HG02588 (cell line): ENCODE measurements around the gene NSD2.
A peak's percentile ranks its signal among the peaks of the same experiment; 100 is the strongest.
"Not testable (repeated sequence)": the region's sequence is repeated elsewhere in the genome, so short reads cannot be mapped to it uniquely, and the experiment has no call there.

Source experiments
- ATAC-seq: cut with Tn5 transposase; IDR thresholded peaks from one replicate; pipeline ENCODE4 v1.9.1; 2021; ENCODE audit warnings: mild to moderate bottlenecking, moderate library complexity; ENCODE audit not compliant: unreplicated experiment

NSD2 gene

GRCh38 chr4:1993718-1994516 lies 122.7 kb downstream of the NSD2 start:
- ATAC-seq, result not testable (repeated sequence)

- no peak for ATAC-seq
Observed at GRCh38 chr4:1994938-1995337, 123.7 kb downstream of the NSD2 start.

GRCh38 chr4:1996866-1997611 lies 125.8 kb downstream of the NSD2 start:
- ATAC-seq, result no peak

GRCh38 chr4:1997712-1998111 lies 126.5 kb downstream of the NSD2 start:
- no peak for ATAC-seq

- no peak for ATAC-seq
Observed at GRCh38 chr4:1998296-1998695, 127.1 kb downstream of the NSD2 start.

- not testable (repeated sequence) for ATAC-seq
Observed at GRCh38 chr4:1999308-1999707, 128.1 kb downstream of the NSD2 start.

- ATAC-seq, result not testable (repeated sequence)
Observed at GRCh38 chr4:2003361-2003760, 132.2 kb downstream of the NSD2 start.

GRCh38 chr4:2006367-2006766 lies 135.2 kb downstream of the NSD2 start:
- ATAC-seq, result no peak

GRCh38 chr4:2006956-2007653 lies 135.9 kb downstream of the NSD2 start:
- no peak for ATAC-seq

GRCh38 chr4:2007804-2008670 lies 136.8 kb downstream of the NSD2 start:
- ATAC-seq, result no peak

- ATAC-seq, result no peak
Observed at GRCh38 chr4:2008671-2008920, 137.4 kb downstream of the NSD2 start.

GRCh38 chr4:2008921-2009650 lies 137.9 kb downstream of the NSD2 start, which contains the start of gene NELFA:
Gene NELFA, minus strand, starts transcription at chr4:2008974. Its CDS starts 15 bp downstream, at chr4:2008959.
- ATAC-seq, result peak; percentile 80

GRCh38 chr4:2009651-2010233 lies 138.5 kb downstream of the NSD2 start:
- no peak for ATAC-seq

- no peak for ATAC-seq
Observed at GRCh38 chr4:2011583-2011982, 140.4 kb downstream of the NSD2 start.

GRCh38 chr4:2015008-2015407 lies 143.8 kb downstream of the NSD2 start:
- no peak for ATAC-seq

- not testable (repeated sequence) for ATAC-seq
Observed at GRCh38 chr4:2021358-2022018, 150.3 kb downstream of the NSD2 start.

GRCh38 chr4:2024683-2025082 lies 153.5 kb downstream of the NSD2 start:
- ATAC-seq, result no peak

- ATAC-seq, result no peak
Observed at GRCh38 chr4:2025817-2026216, 154.6 kb downstream of the NSD2 start.

GRCh38 chr4:2027120-2027519 lies 155.9 kb downstream of the NSD2 start:
- not testable (repeated sequence) for ATAC-seq
